Measurements from ENCODE around the gene CPNE8.

DNA sequence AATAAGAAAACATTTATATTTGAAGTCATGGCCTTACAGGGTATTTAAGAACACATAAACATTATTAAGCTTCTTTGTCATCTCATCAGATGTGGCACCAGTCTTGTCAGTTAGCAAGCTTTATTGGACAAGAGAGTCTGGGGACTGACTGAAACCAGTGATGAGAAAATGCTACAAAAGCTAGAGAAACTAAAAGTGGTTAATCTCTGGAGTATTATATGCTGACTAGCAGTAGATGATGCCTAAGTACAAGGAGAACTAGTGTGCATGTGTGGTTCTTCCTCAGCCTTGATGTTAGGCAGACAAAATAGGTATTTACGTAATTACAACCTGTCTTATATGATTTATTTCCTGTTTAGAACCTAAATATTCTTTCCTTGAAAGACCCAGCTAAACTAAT, 176.5 kb downstream of the CPNE8 start:
- TF ChIP-seq, protein P1, sequence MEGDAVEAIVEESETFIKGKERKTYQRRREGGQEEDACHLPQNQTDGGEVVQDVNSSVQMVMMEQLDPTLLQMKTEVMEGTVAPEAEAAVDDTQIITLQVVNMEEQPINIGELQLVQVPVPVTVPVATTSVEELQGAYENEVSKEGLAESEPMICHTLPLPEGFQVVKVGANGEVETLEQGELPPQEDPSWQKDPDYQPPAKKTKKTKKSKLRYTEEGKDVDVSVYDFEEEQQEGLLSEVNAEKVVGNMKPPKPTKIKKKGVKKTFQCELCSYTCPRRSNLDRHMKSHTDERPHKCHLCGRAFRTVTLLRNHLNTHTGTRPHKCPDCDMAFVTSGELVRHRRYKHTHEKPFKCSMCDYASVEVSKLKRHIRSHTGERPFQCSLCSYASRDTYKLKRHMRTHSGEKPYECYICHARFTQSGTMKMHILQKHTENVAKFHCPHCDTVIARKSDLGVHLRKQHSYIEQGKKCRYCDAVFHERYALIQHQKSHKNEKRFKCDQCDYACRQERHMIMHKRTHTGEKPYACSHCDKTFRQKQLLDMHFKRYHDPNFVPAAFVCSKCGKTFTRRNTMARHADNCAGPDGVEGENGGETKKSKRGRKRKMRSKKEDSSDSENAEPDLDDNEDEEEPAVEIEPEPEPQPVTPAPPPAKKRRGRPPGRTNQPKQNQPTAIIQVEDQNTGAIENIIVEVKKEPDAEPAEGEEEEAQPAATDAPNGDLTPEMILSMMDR (conservative IDR thresholded peaks at IDR 0.05; ENCODE audit: low read depth, low read length), result no peak
- no peak for TF ChIP-seq EZH2phosphoT487 (IDR thresholded peaks at IDR 0.05; ENCODE audit: borderline replicate concordance, low read length)

Data from PC-3 (cell line).